BLaER1 treated with 17β-estradiol and CSF1 and Interleukin-3, amounts not matched to agents 10 nM and 100 nM (cell line): ENCODE data around the gene CDC42BPA.
"Not testable (repeated sequence)": the region's sequence is repeated elsewhere in the genome, so short reads cannot be mapped to it uniquely, and the experiment has no call there.

Experiments used
- H3K27ac ChIP-seq, 11 experiments: shearing (Covaris generic); formaldehyde crosslinking; 2 replicates each; pipeline ENCODE4 v1.8.1; 2022
- H3K27me3 ChIP-seq, 11 experiments: shearing (Covaris generic); formaldehyde crosslinking; 2 replicates each; pipeline ENCODE4 v1.8.1; 2022
- H3K36me3 ChIP-seq, 11 experiments: shearing (Covaris generic); formaldehyde crosslinking; 2 replicates each; pipeline ENCODE4 v1.8.1; 2022
- H3K4me1 ChIP-seq, 10 experiments: shearing (Covaris generic); formaldehyde crosslinking; 2 replicates each; pipeline ENCODE4 v1.8.1; 2022
- H3K4me2 ChIP-seq, 11 experiments: shearing (Covaris generic); formaldehyde crosslinking; 2 replicates each; pipeline ENCODE4 v1.8.1; 2022
- H3K4me3 ChIP-seq, 10 experiments: shearing (Covaris generic); formaldehyde crosslinking; 2 replicates each; pipeline ENCODE4 v1.8.1; 2022
- H3K9ac ChIP-seq, 11 experiments: shearing (Covaris generic); formaldehyde crosslinking; 2 replicates each; pipeline ENCODE4 v1.8.1; 2022
- H3K9me3 ChIP-seq, 11 experiments: shearing (Covaris generic); formaldehyde crosslinking; replicated peaks in 1 of 11; 2 replicates each; pipeline ENCODE4 v1.8.1; 2022
- H4K20me1 ChIP-seq, 11 experiments: shearing (Covaris generic); formaldehyde crosslinking; 2 replicates each; pipeline ENCODE4 v1.8.1; 2022
- Cebpa-rat ChIP-seq, 11 experiments: shearing (Covaris generic); IDR thresholded peaks; 2 replicates each; pipeline ENCODE4 v1.8.1; 2022

CDC42BPA gene

DNA sequence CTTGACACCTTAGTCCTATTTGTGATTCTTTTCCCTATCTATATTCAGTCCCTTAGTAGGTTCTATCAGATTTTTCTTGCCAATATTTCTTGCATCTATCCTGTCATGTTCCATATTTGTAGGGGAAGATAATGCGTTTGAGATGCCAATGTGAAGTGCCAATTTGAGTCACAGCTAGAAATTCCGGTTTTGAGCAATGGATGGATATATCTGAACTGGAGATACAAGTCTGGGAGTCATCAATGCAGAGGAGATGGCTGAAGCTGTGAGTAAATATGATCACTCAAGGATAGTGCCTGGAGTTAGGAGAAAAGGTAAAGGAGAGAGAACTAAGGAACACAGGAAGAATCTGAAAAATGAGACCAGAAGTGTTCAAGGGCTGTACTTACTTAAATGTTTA lies 284.4 kb downstream of the CDC42BPA start:
- peaks cover 0 to 10% (median 4%) of the 10 kb centered on the region in 11 experiments; a peak in 6 of 22 replicates for H3K9me3 ChIP-seq
- no peak overlapping the region for H3K9ac ChIP-seq
- TF ChIP-seq Cebpa-rat (IDR thresholded peaks at IDR 0.05) = no peak
- H3K4me3 ChIP-seq = no peak overlapping the region
- no peaks in the 10 kb centered on the region for H4K20me1 ChIP-seq
- H3K4me1 ChIP-seq = peaks cover 0 to 7% (median 0%) of the 10 kb centered on the region in 10 experiments; a peak in 1 of 20 replicates
- no peak overlapping the region for H3K27ac ChIP-seq
- H3K4me2 ChIP-seq = no peak overlapping the region
- no peaks in the 10 kb centered on the region for H3K27me3 ChIP-seq
- H3K36me3 ChIP-seq = peaks cover 0 to 63% (median 4%) of the 10 kb centered on the region in 11 experiments; a peak in 15 of 22 replicates

DNA sequence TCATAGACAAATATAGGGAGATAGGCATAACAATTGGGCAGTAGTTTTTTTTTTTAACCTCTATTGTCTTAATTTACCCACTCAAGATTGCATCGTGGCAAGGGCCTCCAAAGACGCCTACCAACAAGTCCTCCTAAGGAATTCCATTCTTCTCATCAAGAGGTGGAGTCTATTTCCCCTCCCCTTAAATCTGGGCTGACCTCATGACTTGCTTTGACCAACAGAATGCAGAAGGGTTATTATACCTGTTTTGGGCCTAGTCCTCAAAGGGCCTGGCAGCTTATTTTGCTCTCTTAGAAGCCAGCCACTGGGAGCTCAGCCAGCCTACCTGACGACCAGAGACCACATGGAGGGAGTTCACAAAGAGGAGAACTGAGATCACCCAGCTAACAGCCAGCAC lies 285.9 kb downstream of the CDC42BPA start:
- no peak for TF ChIP-seq Cebpa-rat (IDR thresholded peaks at IDR 0.05)
- Histone ChIP-seq H3K27me3 (no peaks in the 10 kb centered on the region), H3K36me3 (peaks cover 5 to 67% (median 11%) of the 10 kb centered on the region in 11 experiments; a peak in 17 of 22 replicates), H3K27ac (no peak overlapping the region), H3K4me2 (no peak overlapping the region), H3K4me3 (no peak overlapping the region), H3K9ac (no peak overlapping the region), H3K4me1 (peaks cover 0 to 5% (median 0%) of the 10 kb centered on the region in 10 experiments; a peak in 1 of 20 replicates), H4K20me1 (no peaks in the 10 kb centered on the region), H3K9me3 (peaks cover 0 to 4% (median 0%) of the 10 kb centered on the region in 11 experiments; a peak in 1 of 22 replicates)

DNA sequence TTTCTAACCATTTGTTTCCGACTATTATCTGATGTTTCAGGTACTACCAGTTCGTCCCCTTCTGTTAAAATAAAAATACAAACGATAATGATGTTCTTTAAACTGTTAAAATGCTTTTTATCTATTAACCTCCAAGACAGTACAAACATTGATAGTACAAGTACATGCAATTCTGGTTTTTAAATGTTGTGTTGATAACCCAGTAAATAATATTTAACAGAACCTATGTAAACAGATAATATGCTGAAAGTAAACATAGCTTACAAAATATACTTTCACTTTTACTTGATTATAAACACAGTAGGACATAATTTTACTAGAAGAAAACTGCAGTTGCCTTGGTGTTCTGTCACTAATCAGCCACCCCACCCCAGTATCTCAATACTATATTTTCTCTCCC lies 301.3 kb downstream of the CDC42BPA start:
- H3K9ac ChIP-seq = no peak overlapping the region
- H3K27ac ChIP-seq = no peak overlapping the region
- H3K27me3 ChIP-seq = no peaks in the 10 kb centered on the region
- H4K20me1 ChIP-seq = no peaks in the 10 kb centered on the region
- peaks cover 23 to 31% (median 29%) of the 10 kb centered on the region in 11 experiments for H3K9me3 ChIP-seq
- no peak overlapping the region for H3K4me3 ChIP-seq
- no peaks in the 10 kb centered on the region for H3K4me1 ChIP-seq
- peaks cover 12 to 47% (median 25%) of the 10 kb centered on the region in 11 experiments; a peak in 19 of 22 replicates for H3K36me3 ChIP-seq
- no peak overlapping the region for H3K4me2 ChIP-seq
- TF ChIP-seq Cebpa-rat (IDR thresholded peaks at IDR 0.05) = no peak

DNA sequence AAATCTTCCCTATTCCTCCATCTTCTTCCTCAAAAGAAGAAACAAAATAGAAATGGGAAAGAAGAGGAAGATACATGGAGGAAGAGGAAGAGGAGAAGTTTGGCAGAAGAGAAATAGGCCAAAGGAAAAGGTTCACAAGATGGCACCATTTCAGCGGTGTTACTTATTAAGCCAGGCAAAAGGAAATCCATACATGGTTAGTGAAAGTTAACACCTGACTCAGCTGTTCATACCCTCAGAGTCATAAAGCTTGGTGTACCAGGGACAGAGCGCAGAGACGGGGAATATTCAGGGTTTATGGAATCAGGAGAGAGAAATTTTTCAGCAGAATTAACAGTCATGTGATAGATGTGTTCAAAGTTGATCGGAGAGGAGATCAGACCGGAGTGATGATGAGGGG lies 307.6 kb downstream of the CDC42BPA start:
- peaks cover 0 to 7% (median 0%) of the 10 kb centered on the region in 11 experiments; a peak in 1 of 22 replicates for H3K9me3 ChIP-seq
- H3K27ac ChIP-seq = no peak overlapping the region
- no peak for TF ChIP-seq Cebpa-rat (IDR thresholded peaks at IDR 0.05)

DNA sequence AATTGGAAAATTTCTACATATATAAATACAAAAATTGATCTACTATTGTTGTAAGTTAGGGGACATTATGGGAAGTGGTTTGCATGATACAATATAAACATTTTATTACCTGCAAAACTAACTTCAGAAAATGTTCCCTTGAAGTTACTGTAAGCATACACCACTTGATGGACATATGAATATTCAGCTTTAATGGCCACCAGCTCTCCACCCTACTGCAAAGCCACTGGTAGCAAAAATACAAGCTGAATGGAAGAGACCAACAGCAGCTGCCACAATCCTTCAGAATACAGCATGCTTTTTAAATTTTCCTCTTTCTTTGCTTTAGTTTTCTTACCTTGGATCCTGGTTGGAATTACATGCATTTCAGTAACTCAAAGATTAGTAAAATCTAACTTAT lies 308.4 kb downstream of the CDC42BPA start:
- H3K4me2 ChIP-seq = no peak overlapping the region
- H3K9ac ChIP-seq = no peak overlapping the region
- no peaks in the 10 kb centered on the region for H3K27me3 ChIP-seq
- peaks cover 0 to 8% (median 0%) of the 10 kb centered on the region in 11 experiments; a peak in 4 of 22 replicates for H3K36me3 ChIP-seq
- H3K9me3 ChIP-seq = peaks cover 0 to 7% (median 0%) of the 10 kb centered on the region in 11 experiments; a peak in 1 of 22 replicates
- no peaks in the 10 kb centered on the region for H4K20me1 ChIP-seq
- no peaks in the 10 kb centered on the region for H3K4me1 ChIP-seq
- H3K4me3 ChIP-seq = no peak overlapping the region
- H3K27ac ChIP-seq = no peak overlapping the region
- no peak for TF ChIP-seq Cebpa-rat (IDR thresholded peaks at IDR 0.05)

More for the DNA sequence above, 307.6 kb downstream of the CDC42BPA start:
- H3K4me1 ChIP-seq = no peaks in the 10 kb centered on the region
- no peak overlapping the region for H3K4me3 ChIP-seq
- no peaks in the 10 kb centered on the region for H3K27me3 ChIP-seq
- no peak overlapping the region for H3K4me2 ChIP-seq
- no peak overlapping the region for H3K9ac ChIP-seq
- peaks cover 0 to 13% (median 0%) of the 10 kb centered on the region in 11 experiments; a peak in 4 of 22 replicates for H3K36me3 ChIP-seq
- no peaks in the 10 kb centered on the region for H4K20me1 ChIP-seq

DNA sequence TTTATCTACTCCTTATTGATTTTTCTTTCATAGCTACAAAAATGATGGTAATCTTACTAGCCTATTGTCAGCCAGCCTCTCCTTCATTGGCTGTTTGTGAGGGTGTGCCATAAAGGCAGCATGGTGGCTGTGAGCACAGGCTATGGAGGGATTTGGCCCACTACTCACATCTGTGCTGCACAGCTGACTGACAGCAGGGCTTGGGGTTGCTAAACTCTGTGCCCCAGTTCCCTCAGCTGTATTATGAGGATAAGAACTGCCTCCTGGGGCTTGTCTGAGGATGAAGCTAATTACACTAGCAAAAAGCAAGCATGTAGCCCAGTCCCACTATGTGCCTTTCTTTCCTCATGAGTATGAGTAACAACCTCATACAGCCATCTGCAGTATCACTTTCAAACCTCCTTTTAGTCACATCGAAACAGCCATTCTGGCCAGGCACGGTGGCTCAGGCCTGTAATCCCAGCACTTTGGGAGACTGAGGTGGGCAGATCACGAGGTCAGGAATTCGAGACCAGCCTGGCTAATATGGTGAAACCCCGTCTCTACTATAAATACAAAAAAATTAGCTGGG lies 312.0 kb downstream of the CDC42BPA start:
- H3K27ac ChIP-seq = no peak overlapping the region
- no peak for TF ChIP-seq Cebpa-rat (IDR thresholded peaks at IDR 0.05)
- H3K36me3 ChIP-seq = peaks cover 0 to 21% (median 0%) of the 10 kb centered on the region in 11 experiments; a peak in 4 of 22 replicates

DNA sequence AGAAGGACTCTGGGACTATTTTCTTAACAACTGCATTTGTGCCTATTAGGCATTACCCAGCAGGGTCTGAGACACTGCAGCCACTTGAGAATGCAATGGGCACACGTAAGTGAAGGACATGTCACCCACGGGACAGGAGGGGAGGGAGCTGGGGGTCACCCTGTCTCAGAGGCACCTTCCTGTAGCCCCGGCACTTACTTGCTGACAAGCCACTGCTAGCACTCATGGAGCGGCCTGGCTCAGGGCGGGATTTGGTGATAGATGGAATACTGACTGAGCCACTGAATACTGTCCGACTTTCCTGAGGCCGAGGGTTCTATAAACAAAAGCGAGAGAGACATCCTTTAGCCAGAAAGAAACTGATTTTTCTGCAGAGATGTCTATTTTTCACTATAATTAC lies 313.5 kb downstream of the CDC42BPA start:
- H4K20me1 ChIP-seq = no peaks in the 10 kb centered on the region
- H3K27me3 ChIP-seq = no peaks in the 10 kb centered on the region
- no peak overlapping the region for H3K9ac ChIP-seq
- no peak overlapping the region for H3K4me2 ChIP-seq
- H3K27ac ChIP-seq = no peak overlapping the region
- H3K36me3 ChIP-seq = peaks cover 0 to 29% (median 0%) of the 10 kb centered on the region in 11 experiments; a peak in 4 of 22 replicates
- 0 out of 22 replicates have a peak, but pooled peaks cover 0 to under 1% (median 0%) of the 10 kb centered on the region in 11 experiments for H3K9me3 ChIP-seq
- no peak for TF ChIP-seq Cebpa-rat (IDR thresholded peaks at IDR 0.05)
- no peak overlapping the region for H3K4me3 ChIP-seq
- no peaks in the 10 kb centered on the region for H3K4me1 ChIP-seq

More for the DNA sequence above, 312.0 kb downstream of the CDC42BPA start:
- Histone ChIP-seq H3K9ac (no peak overlapping the region), H3K4me3 (no peak overlapping the region), H3K27me3 (no peaks in the 10 kb centered on the region), H3K9me3 (peaks cover 0 to 7% (median 0%) of the 10 kb centered on the region in 11 experiments; a peak in 1 of 22 replicates), H3K4me1 (no peaks in the 10 kb centered on the region), H4K20me1 (no peaks in the 10 kb centered on the region), H3K4me2 (no peak overlapping the region)

DNA sequence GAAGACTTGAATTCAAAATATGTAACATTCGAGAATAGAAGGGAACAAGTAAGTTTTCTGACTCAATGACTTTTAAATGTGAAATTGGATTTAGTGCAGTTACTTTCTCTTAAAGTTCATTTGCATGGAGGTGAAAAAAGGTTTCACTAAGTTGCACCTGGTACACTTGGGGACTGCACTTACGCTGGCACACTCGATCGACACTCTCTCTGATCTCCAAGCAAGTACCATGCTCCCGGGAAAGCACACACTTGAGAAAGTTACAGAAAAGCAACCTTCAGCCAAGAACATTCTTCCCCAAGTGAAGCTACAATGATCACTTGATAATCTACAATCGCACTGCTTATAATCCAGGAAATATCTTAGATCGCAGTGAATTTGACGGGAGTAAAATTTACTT lies 315.1 kb downstream of the CDC42BPA start:
- H3K27me3 ChIP-seq = no peaks in the 10 kb centered on the region

DNA sequence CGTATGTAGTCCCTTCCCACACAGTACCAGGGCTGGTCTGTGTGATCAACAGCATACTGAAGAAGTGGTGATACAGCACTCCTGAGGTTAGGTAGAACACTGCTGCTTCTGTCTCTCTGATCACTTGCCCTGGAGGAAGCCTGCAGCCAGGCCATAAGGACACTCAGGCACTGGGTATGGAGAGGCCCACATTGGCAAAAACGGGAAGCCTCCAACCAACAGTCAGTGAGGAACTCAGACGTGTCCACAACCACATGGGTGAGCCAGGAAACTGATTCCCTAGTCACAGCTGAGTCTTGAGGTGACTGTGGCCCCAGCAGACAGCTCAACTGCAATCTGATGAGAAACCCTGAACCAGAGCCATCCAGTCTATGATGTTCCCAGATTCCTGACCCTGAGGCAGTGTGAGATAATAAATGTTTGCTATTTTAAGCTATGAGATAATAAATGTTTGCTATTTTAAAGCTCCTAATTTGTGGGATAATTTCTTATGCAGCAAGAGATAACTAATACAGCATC lies 315.7 kb downstream of the CDC42BPA start:
- Histone ChIP-seq H3K9me3 (peaks cover 0 to 6% (median 0%) of the 10 kb centered on the region in 11 experiments; a peak in 6 of 22 replicates), H3K27me3 (no peaks in the 10 kb centered on the region), H3K36me3 (peaks cover 0 to 29% (median 0%) of the 10 kb centered on the region in 11 experiments; a peak in 4 of 22 replicates), H3K9ac (no peak overlapping the region), H3K4me1 (no peaks in the 10 kb centered on the region), H3K4me2 (no peak overlapping the region), H4K20me1 (no peaks in the 10 kb centered on the region), H3K27ac (no peak overlapping the region), H3K4me3 (no peak overlapping the region)
- no peak for TF ChIP-seq Cebpa-rat (IDR thresholded peaks at IDR 0.05)

More for the DNA sequence above, 315.1 kb downstream of the CDC42BPA start:
- Histone ChIP-seq H3K9me3 (peaks cover 0 to 6% (median 0%) of the 10 kb centered on the region in 11 experiments; a peak in 6 of 22 replicates), H3K4me3 (no peak overlapping the region), H3K4me2 (no peak overlapping the region), H4K20me1 (no peaks in the 10 kb centered on the region), H3K9ac (no peak overlapping the region), H3K27ac (no peak overlapping the region), H3K36me3 (peaks cover 0 to 29% (median 0%) of the 10 kb centered on the region in 11 experiments; a peak in 4 of 22 replicates), H3K4me1 (no peaks in the 10 kb centered on the region)
- TF ChIP-seq Cebpa-rat (IDR thresholded peaks at IDR 0.05) = no peak

DNA sequence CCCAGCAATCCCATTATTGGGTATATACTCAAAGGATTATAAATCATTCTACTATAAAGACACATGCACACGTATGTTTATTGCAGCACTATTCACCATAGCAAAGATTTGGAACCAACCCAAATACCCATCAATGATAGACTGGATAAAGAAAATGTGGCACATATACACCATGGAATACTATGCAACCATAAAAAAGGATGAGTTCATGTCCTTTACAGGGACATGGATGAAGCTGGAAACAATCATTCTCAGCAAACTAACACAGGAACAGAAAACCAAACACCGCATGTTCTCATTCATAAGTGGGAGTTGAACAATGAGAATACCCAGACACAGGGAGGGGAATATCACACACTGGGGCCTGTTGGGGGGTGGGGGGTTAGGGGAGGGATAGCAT lies 318.7 kb downstream of the CDC42BPA start:
- Histone ChIP-seq H3K4me1 (peaks cover 0 to 12% (median 6%) of the 10 kb centered on the region in 10 experiments; a peak in 11 of 20 replicates), H3K36me3 (peaks cover 0 to 24% (median 0%) of the 10 kb centered on the region in 11 experiments; a peak in 4 of 22 replicates)
- H3K9ac ChIP-seq, H4K20me1 ChIP-seq, H3K9me3 ChIP-seq, H3K4me2 ChIP-seq, H3K4me3 ChIP-seq, H3K27me3 ChIP-seq, H3K27ac ChIP-seq: not testable (repeated sequence)
